Left ventricle myocardium inferior (tissue), 1 donor: ENCODE results near the gene BBS9. TPM values are rescaled to one million over a fixed set of nuclear protein-coding genes. Genes with fewer than 3 reads are reported as not detected.
A peak's percentile ranks its signal among the peaks of the same experiment; 100 is the strongest.

Source experiments
- DNase-seq: peaks from one replicate; pipeline ENCODE4 v3.0.0-alpha.2; 2020
- H3K27ac ChIP-seq: fragments of 200-600 bp; replicated peaks from 2 replicates; pipeline ENCODE4 v1.8.0; 2021
- H3K27me3 ChIP-seq: fragments of 200-600 bp; 2 replicates; pipeline ENCODE4 v1.8.0; 2021; ENCODE audit warnings: low read depth
- H3K36me3 ChIP-seq: fragments of 200-600 bp; 2 replicates; pipeline ENCODE4 v1.8.0; 2021
- H3K4me1 ChIP-seq: fragments of 200-600 bp; 2 replicates; pipeline ENCODE4 v1.8.0; 2021
- H3K4me3 ChIP-seq: fragments of 200-600 bp; 2 replicates; pipeline ENCODE4 v1.8.0; 2021; ENCODE audit warnings: mild to moderate bottlenecking, moderate library complexity
- H3K9me3 ChIP-seq: fragments of 200-600 bp; replicated peaks from 2 replicates; pipeline ENCODE4 v1.8.0; 2021
- CTCF ChIP-seq: fragments of 200-600 bp; IDR thresholded peaks from 2 replicates; pipeline ENCODE4 v1.8.0; 2021; ENCODE audit warnings: antibody characterized with exemption, mild to moderate bottlenecking, borderline replicate concordance
- intact Hi-C: fragments of 100-400 bp; cut with micrococcal nuclease; formaldehyde crosslinking; loops from one replicate; pipeline ENCODE4 v1.11.0; 2022
- total RNA-seq: library from RNA; stranded (reverse); fragmentation: NEBNext Ultra II Directional; extraction: Animal tissue kit (Norgen Biotek cat#: 25700); gene quantifications from one replicate; pipeline ENCODE4 v1.2.1, GENCODE V29; 2021
- donor health status: DM: no; HTN: yes; CAD: no; lungs with severe emphysema.

BBS9 gene
- total RNA-seq, 1 donor from 2014 or later: 13.7 TPM

- intact Hi-C loops: no loop called here
- Histone ChIP-seq H3K4me1 (no peaks in the 10 kb centered on the region), H3K4me3 (no peak overlapping the region), H3K9me3 (no peaks in the 10 kb centered on the region), H3K36me3 (no peaks in the 10 kb centered on the region), H3K27me3 (no peaks in the 10 kb centered on the region), H3K27ac (no peak overlapping the region)
- no peak for DNase-seq
- peak; percentile 53 for TF ChIP-seq CTCF
Observed at GRCh38 chr7:33423646-33424020, 294.3 kb downstream of the BBS9 start.

- intact Hi-C loops: no loop called here
- TF ChIP-seq CTCF: no peak
- Histone ChIP-seq H3K9me3 (no peaks in the 10 kb centered on the region), H3K27me3 (no peaks in the 10 kb centered on the region), H3K36me3 (no peaks in the 10 kb centered on the region), H3K4me1 (no peaks in the 10 kb centered on the region), H3K27ac (no peak overlapping the region), H3K4me3 (no peak overlapping the region)
- no peak for DNase-seq
Observed at GRCh38 chr7:33425395-33425794, 296.0 kb downstream of the BBS9 start.

GRCh38 chr7:33425929-33426678 lies 296.7 kb downstream of the BBS9 start:
- H3K36me3 ChIP-seq: no peaks in the 10 kb centered on the region
- TF ChIP-seq CTCF: no peak
- no peaks in the 10 kb centered on the region for H3K27me3 ChIP-seq
- DNase-seq: no peak
- intact Hi-C loops: no loop called here
- H3K27ac ChIP-seq: no peak overlapping the region
- H3K4me1 ChIP-seq: no peaks in the 10 kb centered on the region
- no peak overlapping the region for H3K4me3 ChIP-seq
- no peaks in the 10 kb centered on the region for H3K9me3 ChIP-seq

GRCh38 chr7:33428415-33428814 lies 299.1 kb downstream of the BBS9 start:
- no peaks in the 10 kb centered on the region for H3K27me3 ChIP-seq
- no peak for DNase-seq
- H3K4me1 ChIP-seq: no peaks in the 10 kb centered on the region
- intact Hi-C loops: no loop called here
- no peaks in the 10 kb centered on the region for H3K36me3 ChIP-seq
- no peaks in the 10 kb centered on the region for H3K9me3 ChIP-seq
- no peak overlapping the region for H3K27ac ChIP-seq
- no peak overlapping the region for H3K4me3 ChIP-seq
- no peak for TF ChIP-seq CTCF

- no peak for TF ChIP-seq CTCF
- no peak for DNase-seq
- H3K27ac ChIP-seq: no peak overlapping the region
- H3K9me3 ChIP-seq: no peaks in the 10 kb centered on the region
- intact Hi-C loops: no loop called here
- no peaks in the 10 kb centered on the region for H3K27me3 ChIP-seq
- H3K4me3 ChIP-seq: no peak overlapping the region
- no peaks in the 10 kb centered on the region for H3K36me3 ChIP-seq
- H3K4me1 ChIP-seq: no peaks in the 10 kb centered on the region
Observed at GRCh38 chr7:33431543-33431942, 302.2 kb downstream of the BBS9 start.
